Retinal pigment epithelial cell (primary cell): ENCODE results near the gene FERD3L.
"Not testable (repeated sequence)": the region's sequence is repeated elsewhere in the genome, so short reads cannot be mapped to it uniquely, and the experiment has no call there.

Experiments
- DNase-seq: peaks from one replicate; pipeline ENCODE4 v3.0.0-alpha.2; 2010; ENCODE audit warnings: low read depth
- H3K4me3 ChIP-seq: 2 replicates; pipeline ENCODE4 v1.5.1; 2011; ENCODE audit warnings: mild to moderate bottlenecking, low read length, control low read depth, moderate library complexity
- TF ChIP-seq, protein P1 (sequence below): conservative IDR thresholded peaks from 2 replicates; pipeline ENCODE4 v1.5.1; 2011; ENCODE audit warnings: low read depth, low read length, control low read depth, inconsistent platforms

The FERD3L gene

DNA sequence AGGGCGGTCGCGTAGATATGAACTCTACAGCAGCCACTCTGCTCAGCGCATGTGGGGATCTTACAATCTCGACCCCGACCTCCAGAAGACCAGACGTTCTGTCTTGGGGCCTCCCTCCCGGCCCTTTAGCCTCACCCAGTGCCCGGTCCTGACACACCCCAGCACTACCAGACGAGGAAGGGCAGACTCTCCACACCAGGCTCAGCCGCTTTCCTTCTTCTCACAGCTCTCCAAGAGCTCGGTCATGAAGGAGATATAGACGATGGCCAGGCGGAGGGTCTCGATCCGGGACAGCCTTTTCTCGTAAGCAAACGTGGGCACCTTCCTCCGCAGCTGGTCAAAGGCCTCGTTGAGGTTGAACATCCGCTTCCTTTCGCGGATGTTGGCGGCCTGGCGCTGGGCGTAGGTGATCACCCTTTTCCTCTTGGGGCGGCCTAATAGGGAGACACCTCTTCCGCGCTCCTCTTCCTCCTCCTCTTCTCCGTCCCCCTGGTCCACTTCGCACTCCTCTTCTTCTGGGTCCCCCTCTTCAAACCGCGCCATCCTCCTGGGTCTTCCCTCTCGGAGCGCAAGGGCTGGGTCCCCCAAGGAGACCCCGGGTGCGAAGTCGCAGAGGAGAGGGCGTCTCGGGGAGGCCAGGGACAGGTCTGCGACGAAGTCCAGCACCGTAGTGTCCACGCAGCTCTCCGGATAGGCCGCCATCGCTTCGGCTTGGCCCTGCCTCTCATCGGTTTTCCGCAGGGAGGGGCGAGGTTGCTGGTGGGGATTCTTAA lies at the start of gene FERD3L:
TSS of gene FERD3L (minus strand) at position 761 of the 773 bp plus-strand sequence. CDS start at position 702, 59 bp downstream.
- peak within 1 kb of the TSS; percentile 1 for H3K4me3 ChIP-seq
- TF ChIP-seq, protein P1, sequence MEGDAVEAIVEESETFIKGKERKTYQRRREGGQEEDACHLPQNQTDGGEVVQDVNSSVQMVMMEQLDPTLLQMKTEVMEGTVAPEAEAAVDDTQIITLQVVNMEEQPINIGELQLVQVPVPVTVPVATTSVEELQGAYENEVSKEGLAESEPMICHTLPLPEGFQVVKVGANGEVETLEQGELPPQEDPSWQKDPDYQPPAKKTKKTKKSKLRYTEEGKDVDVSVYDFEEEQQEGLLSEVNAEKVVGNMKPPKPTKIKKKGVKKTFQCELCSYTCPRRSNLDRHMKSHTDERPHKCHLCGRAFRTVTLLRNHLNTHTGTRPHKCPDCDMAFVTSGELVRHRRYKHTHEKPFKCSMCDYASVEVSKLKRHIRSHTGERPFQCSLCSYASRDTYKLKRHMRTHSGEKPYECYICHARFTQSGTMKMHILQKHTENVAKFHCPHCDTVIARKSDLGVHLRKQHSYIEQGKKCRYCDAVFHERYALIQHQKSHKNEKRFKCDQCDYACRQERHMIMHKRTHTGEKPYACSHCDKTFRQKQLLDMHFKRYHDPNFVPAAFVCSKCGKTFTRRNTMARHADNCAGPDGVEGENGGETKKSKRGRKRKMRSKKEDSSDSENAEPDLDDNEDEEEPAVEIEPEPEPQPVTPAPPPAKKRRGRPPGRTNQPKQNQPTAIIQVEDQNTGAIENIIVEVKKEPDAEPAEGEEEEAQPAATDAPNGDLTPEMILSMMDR: no peak
- no peak for DNase-seq

DNA sequence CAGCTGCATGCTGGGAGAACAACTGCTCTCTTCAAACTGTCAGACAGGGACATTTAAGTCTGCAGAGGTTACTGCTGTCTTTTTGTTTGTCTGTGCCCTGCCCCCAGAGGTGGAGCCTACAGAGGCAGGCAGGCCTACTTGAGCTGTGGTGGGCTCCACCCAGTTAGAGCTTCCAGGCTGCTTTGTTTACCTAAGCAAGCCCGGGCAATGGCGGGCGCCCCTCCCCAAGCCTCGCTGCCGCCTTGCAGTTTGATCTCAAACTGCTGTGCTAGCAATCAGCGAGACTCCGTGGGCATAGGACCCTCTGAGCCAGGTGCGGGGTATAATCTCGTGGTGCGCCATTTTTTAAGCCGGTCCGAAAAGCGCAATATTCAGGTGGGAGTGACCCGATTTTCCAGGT lies 49.2 kb upstream of the FERD3L start:
- peak overlapping the region; percentile 26 for H3K4me3 ChIP-seq
- DNase-seq: not testable (repeated sequence)

DNA sequence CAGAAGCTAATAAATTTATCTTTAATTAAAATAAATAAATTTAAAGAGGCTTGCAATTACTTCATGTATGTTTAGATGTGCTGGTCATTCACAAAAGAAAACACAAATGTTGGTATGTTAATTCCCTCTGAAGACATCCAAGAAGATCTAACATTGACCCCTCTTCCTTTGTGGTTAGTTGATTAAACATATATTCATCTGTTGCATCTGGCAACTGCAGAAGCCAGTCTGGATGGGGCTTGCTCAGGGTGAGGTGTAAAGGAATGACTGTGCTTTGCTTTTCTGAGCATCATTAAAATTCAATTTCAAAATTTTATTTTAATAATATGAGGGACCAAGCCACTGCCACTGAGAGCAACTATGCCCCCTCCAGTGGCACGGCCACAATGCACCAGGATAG lies 36.4 kb upstream of the FERD3L start:
- TF ChIP-seq, protein P1: no peak
- no peak for DNase-seq
- no peak overlapping the region for H3K4me3 ChIP-seq

DNA sequence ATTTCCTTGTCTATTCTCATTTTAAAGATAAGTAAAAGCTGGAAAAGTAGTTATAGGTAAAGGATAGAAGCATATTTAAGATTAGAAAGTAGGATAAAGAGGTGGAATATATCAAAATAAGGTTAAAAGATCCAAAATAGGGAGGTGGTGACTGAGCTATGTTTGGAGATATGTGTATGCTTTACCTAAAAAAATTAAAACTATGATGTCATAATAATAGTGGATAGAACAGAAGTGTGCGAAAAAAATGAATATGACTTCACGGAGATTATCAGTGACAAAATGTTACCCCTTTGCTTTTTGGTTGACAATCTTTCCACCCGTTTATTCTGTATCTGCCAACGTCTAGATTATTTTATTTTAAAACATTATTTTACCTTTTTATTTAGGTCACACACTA lies 33.4 kb upstream of the FERD3L start:
- TF ChIP-seq, protein P1: no peak
- H3K4me3 ChIP-seq: no peak overlapping the region
- DNase-seq: no peak

GRCh38 chr7:19177269-19177668 lies 32.0 kb upstream of the FERD3L start:
- TF ChIP-seq, protein P1: no peak

DNA sequence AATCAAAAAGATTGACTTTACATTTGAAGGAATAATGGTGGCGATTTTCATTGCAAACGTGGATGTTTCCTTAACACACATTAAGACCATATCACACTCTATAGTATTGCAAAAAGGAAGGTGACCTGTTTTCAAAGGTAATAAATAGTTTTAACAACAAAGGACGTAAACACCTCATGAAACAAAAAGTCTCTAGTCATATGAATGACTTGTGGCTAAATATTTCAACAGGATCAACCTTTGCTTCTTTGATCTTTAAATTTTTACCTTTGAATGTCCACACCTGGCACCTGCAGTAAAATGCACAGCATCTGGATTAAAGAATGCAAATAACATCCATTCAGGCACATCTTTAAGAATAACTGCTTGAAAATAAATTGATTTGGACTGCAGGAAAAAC lies 30.0 kb upstream of the FERD3L start:
- H3K4me3 ChIP-seq: no peak overlapping the region
- DNase-seq: no peak
- TF ChIP-seq, protein P1: no peak

More at GRCh38 chr7:19177269-19177668, 32.0 kb upstream of the FERD3L start:
- no peak for DNase-seq
- H3K4me3 ChIP-seq: no peak overlapping the region

DNA sequence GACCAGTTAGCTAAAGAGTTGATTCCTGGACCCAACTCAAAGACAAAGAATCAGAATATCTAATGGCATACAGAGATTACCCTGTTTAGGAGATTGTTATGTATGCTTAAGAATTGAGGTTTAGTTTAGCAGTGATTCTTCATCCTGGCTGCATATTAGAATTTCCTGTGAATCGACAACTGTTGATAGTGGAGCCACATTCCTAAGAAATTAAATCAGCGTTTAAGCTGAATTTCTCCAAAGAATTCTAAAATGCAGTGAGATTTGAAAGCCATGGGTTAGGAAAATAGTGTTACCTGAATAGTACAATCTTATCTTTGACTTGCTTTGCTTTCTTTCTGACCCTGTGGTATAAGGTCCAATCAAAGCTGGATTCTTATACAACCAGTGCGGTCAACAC lies 16.4 kb upstream of the FERD3L start:
- TF ChIP-seq, protein P1: no peak
- H3K4me3 ChIP-seq: no peak overlapping the region
- no peak for DNase-seq
